ENCODE data around the gene NYAP2.

NYAP2 gene

DNA sequence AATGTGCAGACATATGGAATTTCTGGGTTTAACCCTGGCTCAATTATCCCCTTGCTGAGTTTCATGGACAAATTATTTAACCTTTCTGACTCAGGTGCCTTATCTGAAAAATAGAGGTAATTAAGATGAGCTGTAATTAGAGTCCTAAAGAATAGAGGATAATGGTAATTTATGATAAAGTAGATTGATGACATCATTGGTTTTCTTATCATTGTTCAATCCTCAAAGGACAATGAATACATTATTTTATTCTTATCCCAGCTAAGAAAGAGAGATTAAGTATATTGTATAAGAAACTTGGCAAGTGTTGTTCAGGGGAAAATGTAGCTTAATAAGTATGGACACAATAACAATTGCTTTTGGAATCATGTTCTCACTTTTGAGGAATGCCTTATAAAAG, 279.3 kb downstream of the NYAP2 start:
- no peak for DNase-seq (ENCODE audit: low read depth)
- TF ChIP-seq, protein P1, sequence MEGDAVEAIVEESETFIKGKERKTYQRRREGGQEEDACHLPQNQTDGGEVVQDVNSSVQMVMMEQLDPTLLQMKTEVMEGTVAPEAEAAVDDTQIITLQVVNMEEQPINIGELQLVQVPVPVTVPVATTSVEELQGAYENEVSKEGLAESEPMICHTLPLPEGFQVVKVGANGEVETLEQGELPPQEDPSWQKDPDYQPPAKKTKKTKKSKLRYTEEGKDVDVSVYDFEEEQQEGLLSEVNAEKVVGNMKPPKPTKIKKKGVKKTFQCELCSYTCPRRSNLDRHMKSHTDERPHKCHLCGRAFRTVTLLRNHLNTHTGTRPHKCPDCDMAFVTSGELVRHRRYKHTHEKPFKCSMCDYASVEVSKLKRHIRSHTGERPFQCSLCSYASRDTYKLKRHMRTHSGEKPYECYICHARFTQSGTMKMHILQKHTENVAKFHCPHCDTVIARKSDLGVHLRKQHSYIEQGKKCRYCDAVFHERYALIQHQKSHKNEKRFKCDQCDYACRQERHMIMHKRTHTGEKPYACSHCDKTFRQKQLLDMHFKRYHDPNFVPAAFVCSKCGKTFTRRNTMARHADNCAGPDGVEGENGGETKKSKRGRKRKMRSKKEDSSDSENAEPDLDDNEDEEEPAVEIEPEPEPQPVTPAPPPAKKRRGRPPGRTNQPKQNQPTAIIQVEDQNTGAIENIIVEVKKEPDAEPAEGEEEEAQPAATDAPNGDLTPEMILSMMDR (conservative IDR thresholded peaks at IDR 0.05; ENCODE audit: control insufficient read depth, insufficient read depth, low read depth, low read length), result no peak
- no peak overlapping the region for H3K4me3 ChIP-seq (ENCODE audit: control insufficient read depth, low read depth, low read length)

DNA sequence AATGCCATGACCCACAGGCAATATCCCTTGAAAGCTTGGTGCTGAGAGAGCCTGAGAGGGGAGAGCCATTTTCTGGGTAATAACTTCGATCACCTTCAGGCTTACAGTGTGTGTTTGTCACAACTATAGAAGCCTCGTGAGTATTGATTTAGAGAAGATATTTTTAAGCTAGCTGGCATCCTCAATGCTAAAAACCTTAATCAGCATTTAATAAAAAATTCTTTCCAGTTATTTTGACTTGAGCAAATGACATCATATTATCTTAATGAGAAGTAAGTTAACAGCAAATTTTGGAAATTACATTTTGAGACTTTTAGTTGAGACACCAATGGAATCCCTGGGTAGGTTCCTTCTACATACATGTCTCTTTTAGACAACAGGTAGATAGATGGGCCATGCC, 283.7 kb downstream of the NYAP2 start:
- DNase-seq (ENCODE audit: low read depth), result no peak
- TF ChIP-seq, protein P1 (conservative IDR thresholded peaks at IDR 0.05; ENCODE audit: control insufficient read depth, insufficient read depth, low read depth, low read length), result no peak
- no peak overlapping the region for H3K4me3 ChIP-seq (ENCODE audit: control insufficient read depth, low read depth, low read length)

DNA sequence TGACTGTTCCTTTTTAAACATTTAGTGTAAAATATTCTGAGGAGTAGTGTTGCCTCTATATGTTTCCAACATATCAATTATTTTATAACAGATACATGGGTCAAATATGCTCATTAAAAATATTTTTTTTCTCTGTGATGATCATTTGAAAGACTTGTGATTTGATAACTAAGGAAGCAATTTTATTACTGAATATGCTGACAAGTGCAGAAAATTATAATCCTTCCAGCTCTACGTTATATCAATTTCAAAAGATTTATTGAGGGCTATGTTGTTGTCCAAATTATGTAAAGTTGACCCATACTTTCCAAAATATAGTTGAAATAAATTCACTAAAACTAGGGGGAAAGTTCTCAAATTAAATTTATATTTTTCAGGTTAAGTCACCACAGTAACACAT, 290.6 kb downstream of the NYAP2 start:
- no peak for DNase-seq (ENCODE audit: low read depth)
- no peak overlapping the region for H3K4me3 ChIP-seq (ENCODE audit: control insufficient read depth, low read depth, low read length)
- TF ChIP-seq, protein P1 (conservative IDR thresholded peaks at IDR 0.05; ENCODE audit: control insufficient read depth, insufficient read depth, low read depth, low read length), result no peak

DNA sequence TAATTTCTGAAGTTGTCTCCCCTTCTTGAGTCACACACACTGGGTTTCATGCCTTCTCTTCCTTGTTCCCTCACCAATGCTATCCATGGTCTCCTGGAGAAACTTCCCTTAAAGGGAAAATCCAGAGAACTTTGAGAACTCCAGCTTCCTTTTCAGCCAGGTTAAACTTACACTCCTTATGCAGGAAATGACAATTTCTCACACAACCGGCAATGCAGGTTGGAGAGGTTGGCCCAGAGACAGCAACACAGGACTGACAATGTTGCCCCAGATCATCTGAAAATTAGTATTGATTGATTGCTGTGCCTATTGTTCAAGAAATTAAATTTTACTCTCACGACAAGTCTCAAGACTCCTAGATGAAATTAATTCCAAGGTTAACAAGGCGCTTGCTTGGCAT, 292.2 kb downstream of the NYAP2 start:
- no peak for DNase-seq (ENCODE audit: low read depth)
- TF ChIP-seq, protein P1 (conservative IDR thresholded peaks at IDR 0.05; ENCODE audit: control insufficient read depth, insufficient read depth, low read depth, low read length), result no peak
- H3K4me3 ChIP-seq (ENCODE audit: control insufficient read depth, low read depth, low read length), result no peak overlapping the region

DNA sequence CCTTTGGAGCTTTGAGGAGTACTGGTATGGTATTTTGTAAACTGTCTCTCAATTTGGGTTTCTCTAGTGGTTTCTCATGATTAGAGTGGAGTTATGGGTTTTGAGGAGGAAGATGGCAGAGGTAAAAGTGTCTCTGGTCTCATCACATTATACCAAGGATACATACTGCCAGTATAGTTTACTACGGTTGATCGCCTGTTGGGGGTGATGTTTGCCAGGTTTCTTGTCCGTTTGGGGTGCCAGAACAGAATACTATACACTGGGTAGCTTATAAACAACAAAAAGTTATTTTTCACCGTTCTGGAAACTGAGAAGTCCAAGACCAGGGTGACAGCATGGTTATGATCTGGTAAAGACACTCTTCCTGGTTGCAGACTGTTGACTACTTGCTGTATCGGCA, 293.7 kb downstream of the NYAP2 start:
- no peak for DNase-seq (ENCODE audit: low read depth)
- TF ChIP-seq, protein P1 (conservative IDR thresholded peaks at IDR 0.05; ENCODE audit: control insufficient read depth, insufficient read depth, low read depth, low read length), result no peak
- no peak overlapping the region for H3K4me3 ChIP-seq (ENCODE audit: control insufficient read depth, low read depth, low read length)

DNA sequence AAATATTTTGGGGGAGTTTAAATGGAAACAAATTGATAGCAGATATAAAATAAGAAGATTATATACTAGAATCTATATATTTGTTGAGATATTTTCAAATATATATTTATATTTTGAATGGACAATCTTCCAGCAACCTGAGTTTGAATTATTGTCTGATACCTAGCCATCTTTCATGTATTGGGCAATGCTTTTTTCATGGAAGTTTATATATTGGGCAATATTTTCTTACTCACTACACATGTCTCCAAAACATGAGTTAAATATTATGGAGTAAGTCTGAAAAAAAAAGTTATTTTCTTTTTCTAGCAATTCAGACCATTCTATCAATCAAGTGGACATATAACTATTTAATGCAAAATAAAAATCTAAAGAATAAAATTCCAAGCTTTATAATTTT, 295.2 kb downstream of the NYAP2 start:
- peak; percentile 15 for DNase-seq (ENCODE audit: low read depth)
- TF ChIP-seq, protein P1 (conservative IDR thresholded peaks at IDR 0.05; ENCODE audit: control insufficient read depth, insufficient read depth, low read depth, low read length), result no peak
- no peak overlapping the region for H3K4me3 ChIP-seq (ENCODE audit: control insufficient read depth, low read depth, low read length)

DNA sequence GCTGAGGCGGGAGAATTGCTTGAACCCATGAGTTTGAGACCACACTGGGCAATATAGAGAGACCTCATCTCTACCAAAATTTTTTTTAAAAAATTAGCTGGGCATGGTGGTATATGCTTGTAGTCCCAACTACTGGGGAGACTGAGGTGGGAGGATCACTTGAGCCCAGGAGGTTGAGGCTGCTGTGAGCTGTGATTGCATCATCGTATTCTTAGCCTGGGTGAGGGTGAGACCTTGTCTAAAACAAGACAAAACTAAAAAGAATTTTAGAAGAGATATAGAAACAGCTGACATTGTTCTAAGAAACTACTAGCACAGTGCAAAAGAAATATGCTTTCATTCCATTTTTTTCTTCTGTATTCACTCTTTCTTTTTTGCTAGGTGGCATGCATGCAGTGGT, 298.4 kb downstream of the NYAP2 start:
- DNase-seq (ENCODE audit: low read depth), result no peak
- H3K4me3 ChIP-seq (ENCODE audit: control insufficient read depth, low read depth, low read length), result no peak overlapping the region
- TF ChIP-seq, protein P1 (conservative IDR thresholded peaks at IDR 0.05; ENCODE audit: control insufficient read depth, insufficient read depth, low read depth, low read length), result no peak

All from fibroblast of mammary gland (primary cell).